HG03575 (cell line): ENCODE results near the gene LGMN.

Experiments used
- ATAC-seq: cut with Tn5 transposase; IDR thresholded peaks from one replicate; pipeline ENCODE4 v1.9.1; 2021; ENCODE audit not compliant: unreplicated experiment, insufficient number of reproducible peaks, low FRiP score; ENCODE audit errors: extremely low read depth

LGMN gene

DNA sequence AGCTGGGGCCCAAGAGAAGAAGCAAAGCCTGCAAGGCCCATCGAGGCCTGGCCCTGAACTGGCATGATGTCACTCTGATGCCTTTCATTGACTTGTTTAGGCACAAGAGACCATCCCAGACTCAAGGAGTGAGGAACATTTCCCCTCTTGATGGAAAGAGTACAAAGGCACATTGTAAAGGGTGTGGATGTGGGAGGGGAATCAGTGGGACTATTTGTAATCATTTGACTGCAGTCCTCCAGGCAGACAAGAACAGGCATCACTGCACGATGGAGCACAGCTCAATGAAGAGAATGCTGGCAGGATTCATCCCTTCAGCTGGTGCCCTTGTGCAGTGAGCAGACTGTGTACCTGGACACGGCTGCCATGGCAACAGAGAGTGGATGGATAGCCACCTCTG, 87.9 kb downstream of the LGMN start:
- ATAC-seq = no peak

DNA sequence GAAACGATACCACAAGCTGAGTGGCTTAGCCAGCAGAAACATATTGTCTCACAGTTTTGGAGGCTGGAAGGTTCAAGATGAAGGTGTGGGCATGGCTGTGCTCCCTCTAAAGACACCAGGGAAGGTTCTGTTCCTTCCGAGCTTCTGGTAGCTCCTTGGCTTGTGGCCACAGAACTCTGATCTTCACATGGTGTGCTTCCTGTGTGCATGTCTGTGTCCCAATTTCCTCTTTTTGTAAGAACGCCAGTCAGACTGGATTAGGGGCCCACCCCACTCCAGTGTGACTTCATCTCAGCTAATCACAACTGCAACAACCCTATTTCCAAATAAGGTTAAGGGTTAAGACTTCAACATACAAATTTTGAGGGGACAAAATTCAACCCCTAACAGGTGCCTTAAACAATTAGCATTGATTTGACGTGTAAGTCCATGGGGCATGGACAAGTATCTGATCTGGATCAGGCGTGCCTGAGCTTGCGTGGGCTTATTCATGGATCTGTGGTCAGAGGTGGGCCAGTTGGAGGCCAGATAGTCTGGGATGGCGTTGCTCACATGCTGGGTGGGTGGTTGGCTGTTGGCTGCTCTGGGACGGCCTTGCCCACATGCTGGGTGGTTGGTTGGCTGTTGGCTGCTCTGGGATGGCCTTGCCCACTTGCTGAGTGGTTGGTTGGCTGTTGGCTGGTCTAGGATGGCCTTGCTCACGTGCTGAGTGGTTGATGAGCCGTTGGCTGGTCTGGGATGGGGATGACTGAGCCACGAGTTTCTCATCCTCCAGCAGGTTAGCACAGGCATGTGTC, 88.5 kb downstream of the LGMN start:
- no peak for ATAC-seq

GRCh38 chr14:92658684-92659083, 89.7 kb downstream of the LGMN start:
- ATAC-seq = no peak

DNA sequence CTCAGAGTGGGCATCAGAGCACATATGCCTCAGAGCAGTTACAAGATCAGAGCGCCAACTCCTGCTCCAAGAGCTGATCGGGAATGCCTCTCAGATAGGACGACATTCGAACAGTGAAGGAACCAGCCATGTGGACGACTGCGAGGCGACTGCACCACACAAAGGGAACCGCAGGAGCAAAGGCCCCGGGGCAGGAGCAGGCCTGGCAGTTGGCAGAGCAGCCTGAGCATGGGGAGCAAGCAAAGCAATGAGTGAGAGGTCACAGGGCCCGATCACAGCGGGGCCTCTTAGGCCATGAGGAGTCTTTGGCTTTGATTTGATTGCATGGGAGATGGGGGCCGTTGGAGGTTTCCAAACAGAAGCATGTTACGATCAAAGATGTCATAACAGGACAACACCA, 90.3 kb downstream of the LGMN start:
- no peak for ATAC-seq

GRCh38 chr14:92657457-92658142, 90.8 kb downstream of the LGMN start:
- ATAC-seq = no peak

GRCh38 chr14:92656306-92657081, 91.9 kb downstream of the LGMN start:
- ATAC-seq = no peak

DNA sequence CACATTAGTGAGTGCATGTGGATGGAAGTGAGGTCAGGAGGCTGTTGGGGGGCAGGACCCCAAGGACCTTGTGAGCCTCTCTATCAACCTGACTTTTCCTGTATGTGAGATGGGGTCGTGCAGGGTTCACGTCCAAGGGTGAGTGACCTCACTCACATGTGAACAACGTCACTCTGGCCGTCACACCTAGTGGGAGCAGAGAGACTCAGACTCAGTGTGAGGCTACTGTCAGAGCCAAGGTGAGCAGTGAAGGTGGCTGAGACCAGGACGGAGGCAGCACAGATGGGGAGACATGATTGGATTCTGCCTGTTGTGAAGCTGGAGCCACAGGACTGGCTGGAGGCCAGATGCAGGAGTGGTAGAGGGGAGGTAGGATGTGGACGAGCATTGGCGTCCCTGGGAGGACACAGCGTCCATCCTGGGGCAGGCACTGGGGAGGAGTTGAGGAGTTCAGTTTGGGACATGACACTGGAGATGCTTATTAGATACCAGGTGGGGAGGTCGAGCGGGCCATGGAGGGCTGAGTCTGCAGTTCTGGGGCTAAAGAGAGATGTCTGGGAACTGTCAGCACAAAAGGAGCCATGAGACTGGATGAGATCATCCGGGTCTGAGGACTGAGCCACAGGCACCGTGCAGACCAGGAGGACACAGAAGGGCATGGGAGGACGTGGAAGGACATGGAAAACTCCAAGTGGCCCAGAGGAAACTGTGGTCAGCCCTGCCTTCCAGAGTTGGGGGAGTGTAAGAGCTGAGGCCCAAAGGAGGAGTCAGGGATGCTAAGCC, 92.8 kb downstream of the LGMN start:
- ATAC-seq = no peak

- no peak for ATAC-seq
Observed at GRCh38 chr14:92654239-92654901, 94.1 kb downstream of the LGMN start.
